Measurements from ENCODE around the gene CXCL6.

The CXCL6 gene

DNA sequence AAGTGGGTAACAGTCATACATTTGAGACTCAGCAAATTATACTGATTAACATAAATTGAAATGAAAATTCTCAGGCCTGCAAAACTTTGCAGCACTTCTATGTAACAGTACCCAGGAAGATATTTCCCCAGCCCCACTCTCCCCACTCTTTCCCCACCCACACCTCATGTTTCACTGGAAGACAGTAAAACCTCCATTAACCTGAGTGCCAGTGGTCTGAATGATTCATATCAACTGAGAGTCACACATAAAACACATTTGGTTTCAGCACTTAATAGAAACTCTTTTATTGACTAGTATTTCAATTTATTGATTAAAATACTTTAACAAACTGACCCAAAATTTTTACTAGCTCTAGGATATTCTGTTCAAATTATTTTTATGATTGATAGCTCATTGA is 6.9 kb downstream of the CXCL6 start:
- DNase-seq: no peak

DNA sequence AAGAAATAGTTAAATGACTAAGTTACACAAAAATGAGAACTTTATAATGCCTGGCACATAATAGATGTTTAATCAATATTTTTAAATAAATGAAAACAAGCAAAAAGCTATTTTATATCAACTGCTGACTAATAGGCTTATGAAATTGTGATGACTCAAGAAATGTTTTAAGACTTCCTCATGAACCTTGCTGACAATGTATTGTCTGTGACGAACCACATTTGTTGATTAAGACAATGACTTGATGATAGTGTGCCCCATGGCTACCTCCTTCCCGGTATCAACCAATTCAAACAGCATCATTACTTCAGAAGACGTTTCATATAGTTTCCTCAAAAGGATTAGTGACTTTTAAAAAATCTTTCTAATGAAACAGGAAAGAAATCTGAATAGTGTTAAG is 7.9 kb downstream of the CXCL6 start:
- DNase-seq: no peak

DNA sequence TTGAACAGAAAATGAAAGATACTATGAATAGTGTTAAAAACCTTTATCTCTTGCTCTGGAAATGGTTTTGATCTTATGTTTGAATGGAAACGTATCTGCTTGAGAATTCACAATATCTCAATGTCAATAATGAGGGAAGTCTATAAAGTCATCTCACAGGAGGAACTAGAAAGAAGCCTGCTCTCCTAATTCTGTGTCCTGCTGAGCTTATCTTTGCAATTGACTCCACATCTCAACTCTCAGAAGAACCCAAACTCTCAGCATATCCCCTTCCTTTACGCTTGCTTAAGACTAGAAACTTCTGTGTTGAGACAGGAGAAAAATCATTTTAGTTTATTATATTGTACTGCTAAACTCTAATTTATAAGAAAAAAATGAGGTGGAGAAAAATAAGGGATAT is 8.3 kb downstream of the CXCL6 start:
- DNase-seq: no peak

DNA sequence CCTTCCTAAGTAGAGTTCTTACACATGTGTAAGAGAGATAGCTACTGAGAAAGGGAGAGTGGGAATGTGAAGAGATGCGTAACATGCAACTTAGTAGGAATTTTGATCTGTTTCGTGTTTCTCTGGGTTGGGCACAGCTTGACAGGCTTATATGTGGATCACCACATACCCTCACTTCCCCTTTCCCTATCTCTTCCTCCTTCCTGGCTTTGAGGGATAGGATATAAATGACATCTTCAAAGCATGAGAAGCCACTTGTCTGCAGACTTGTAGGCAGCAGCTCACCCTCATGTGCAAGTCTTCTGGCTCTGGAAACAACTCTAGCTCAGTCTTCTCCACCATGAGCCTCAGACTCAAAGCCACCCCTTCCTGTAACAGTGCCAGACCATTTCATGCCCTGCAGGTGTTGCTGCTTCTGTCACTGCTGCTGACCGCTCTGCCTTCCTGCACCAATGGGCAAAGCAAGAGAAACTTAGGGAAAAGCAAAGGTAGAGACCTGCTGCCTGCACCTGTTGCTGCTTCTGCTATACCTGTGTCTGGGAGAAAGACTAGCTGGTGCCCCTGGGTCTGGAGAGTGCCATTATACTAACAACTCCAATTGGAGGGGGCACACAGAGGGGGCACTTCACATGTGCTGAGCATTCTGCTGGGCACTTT is 11.2 kb downstream of the CXCL6 start:
- DNase-seq: no peak

DNA sequence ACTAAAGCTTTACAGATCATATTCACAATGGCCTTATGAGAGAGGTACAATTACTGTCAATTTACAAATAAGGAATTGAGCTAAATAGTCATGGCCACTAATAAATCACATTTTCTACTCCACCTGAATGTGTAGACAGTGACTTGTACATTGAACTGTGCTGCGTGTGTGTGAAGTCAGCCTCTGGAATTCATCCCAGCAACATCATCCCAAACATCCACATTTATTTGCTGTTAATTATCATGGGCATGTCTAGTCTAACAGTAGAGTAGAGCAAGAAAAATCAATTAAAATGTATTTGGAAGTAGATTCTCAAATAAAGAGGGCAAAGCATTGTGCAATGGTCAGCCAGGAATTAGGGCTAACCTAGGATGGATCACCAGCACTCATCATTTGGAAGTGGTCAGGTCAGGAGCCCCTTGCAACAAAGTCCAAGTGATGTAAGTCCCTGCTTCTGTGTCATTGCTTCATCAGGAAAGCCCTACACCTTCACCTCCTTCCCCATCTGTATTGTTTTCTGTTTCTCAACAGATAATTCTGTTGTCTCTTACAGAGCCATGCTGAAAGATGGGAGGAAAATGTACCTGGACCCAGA is 11.8 kb downstream of the CXCL6 start:
- no peak for DNase-seq

DNA sequence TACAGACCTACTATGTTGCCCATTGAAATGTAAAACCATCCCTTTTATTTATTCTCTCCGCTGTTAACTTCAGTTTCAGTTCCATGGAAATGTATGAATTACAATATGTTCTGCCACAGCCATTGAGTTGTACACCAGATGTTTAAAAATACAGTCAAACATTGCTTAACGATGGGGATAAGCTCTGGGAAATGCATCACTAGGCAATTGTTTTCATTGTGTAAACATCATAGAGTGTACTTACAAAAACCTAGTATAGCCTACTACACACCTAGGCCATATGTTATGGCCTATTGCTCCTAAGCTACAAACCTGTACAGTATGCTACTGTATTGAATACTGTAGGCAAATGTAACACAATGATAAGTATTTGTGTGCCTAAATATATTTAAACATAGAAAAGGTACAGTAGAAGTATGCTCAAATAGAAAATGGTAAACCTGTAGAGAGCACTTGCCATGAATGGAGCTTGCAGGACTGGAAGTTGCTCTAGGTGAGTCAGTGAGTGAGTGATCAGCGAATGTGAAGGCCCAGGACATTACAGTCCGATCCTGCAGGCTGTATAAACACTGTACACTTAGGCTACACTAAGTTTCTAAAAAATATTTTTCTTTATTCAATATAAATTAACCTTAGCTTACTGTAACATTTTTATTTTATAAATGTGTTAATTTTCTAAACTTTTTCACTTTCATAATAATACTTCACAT is 13.9 kb downstream of the CXCL6 start:
- DNase-seq: no peak

DNA sequence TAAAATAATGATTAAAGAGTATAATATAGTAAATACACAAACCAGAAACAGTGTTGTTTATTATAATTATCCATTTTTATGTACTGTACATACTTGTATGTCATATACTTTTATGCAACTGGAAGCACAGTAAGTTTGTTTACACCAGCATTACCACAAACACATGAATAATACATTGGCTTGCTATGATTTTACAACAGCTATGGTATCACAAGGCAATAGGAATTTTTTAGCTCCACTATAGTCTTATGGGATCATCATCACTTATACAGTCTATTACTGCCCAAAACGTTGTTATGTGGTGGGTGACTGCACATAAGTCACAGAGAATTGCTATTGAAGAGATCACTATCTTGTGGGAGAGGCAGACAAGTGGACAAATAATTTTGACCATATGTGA is 14.8 kb downstream of the CXCL6 start:
- DNase-seq: no peak

DNA sequence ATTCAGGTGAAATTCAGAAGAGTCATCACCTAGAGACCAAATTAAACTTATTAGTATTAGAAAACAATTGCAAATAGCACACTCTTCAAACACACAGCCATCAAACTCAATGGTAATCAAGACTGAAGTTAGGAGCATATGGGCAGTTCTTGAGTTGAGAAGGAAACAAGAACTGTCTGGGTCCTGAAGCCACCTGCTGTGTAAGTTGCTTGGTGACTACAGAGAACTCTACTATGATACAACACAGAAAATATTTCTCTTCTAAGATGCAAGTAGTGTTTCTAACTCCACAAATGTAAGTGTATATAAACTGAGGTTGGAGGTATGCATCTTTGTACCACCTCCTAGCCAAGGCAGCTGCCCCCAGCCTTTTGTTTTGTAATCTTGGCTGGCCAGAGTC is 16.3 kb downstream of the CXCL6 start:
- DNase-seq: no peak

DNA sequence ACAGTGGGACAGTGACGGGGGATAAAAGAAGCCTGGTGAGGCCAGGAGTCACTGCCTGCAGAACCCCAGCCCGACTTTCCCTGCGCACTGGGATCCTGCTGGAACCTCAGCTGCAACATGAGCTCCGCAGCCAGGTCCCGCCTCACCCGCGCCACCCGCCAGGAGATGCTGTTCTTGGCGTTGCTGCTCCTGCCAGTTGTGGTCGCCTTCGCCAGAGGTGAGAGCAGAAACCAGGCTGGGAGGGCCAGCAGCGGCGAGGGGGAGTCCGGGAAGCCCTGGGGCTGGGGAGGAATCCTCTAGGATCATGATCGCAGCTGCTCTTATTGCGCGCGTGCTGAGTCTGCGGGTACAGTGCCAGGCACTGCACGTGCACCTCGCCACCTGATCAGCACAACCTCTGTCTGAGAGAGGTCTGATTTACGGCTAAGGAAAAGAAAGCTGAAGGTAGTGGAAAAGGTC is 16.8 kb downstream of the CXCL6 start, which contains the start of gene PF4V1:
Gene PF4V1 (plus strand): TSS at position 51 of the 459 bp plus-strand sequence. CDS start 67 bp downstream, at position 118.
- DNase-seq: no peak

DNA sequence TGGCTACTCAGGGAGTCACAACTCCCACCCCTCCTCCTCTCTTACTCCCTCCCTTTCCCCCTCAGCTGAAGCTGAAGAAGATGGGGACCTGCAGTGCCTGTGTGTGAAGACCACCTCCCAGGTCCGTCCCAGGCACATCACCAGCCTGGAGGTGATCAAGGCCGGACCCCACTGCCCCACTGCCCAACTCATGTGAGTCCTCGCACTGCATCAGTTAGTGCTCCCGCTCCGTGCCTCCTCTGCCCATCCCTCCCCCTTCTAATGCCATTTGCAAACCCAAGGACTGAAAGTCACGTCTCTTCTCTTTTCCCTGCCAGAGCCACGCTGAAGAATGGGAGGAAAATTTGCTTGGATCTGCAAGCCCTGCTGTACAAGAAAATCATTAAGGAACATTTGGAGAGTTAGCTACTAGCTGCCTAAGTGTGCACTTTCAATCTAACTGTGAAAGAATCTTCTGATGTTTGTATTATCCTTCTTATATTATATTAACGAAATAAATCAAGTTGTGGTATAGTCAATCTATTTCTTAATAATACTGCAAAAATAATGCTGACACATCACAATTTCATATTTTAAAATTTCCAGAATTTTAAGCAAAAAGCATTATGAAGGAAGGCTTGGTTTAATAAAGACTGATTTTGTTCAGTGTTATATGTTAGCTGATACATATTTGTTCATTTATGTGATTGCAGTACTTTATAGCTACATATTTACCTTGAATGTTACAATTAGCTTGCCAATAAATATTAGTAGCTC is 17.4 kb downstream of the CXCL6 start:
- no peak for DNase-seq

DNA sequence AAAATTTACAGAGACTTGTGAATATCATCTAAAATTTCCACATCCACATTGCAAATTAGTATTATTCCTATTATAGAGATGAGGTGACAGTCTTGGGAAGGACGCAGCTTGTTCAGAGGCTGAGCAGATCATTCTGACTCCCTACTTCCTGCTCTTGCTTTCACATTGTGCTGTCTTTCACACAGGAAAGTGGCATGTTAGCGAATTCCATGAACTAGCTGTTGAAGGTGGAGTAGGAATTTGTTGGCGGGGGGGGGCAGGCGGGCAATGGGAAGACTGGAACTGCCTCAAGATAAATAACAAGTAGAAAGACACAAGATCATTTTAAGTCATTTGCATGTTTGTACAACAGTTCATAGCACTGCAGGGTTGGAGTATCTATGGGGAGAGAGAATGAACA is 18.9 kb downstream of the CXCL6 start:
- no peak for DNase-seq

DNA sequence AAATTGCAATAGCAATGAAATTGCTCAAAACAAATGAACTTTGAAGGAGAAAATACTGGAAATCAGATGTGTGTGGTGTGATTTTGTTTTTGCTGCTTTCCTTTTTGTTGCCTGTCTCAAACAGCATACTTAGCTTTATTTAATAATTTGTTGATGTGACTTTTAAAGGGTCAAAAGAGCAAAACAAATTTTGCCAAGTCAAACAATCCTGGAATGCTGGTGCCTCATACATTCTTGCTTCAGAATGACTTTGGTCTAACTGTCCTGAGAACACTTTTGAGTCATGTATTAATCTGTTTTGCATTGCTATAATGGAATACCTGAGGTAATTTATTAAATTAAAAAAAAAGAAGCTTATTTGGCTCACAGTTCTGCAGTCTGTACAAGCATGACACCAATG is 20.0 kb downstream of the CXCL6 start:
- DNase-seq: no peak

DNA sequence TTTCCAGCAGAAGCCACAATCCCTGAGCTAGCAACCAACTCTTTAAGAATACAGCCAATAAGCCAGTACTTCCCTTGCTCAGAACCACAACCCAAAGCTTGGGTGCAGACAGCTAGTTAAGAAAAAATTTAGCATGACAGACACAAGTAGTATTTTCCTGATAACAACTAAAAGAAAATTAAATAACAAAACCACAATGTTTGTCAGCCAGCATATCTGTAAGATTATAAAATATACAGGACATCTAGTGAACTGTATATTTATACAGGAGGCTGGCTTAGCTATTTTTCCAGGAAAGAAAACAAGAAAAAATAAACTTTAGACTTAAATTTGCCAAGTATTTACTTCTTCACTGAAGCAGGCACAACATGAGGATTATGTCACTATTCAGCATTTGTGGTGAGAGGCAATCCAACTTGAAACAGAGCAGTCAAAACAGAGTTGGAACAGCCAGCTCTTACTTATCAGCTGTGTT is 23.2 kb downstream of the CXCL6 start:
- DNase-seq: no peak

DNA sequence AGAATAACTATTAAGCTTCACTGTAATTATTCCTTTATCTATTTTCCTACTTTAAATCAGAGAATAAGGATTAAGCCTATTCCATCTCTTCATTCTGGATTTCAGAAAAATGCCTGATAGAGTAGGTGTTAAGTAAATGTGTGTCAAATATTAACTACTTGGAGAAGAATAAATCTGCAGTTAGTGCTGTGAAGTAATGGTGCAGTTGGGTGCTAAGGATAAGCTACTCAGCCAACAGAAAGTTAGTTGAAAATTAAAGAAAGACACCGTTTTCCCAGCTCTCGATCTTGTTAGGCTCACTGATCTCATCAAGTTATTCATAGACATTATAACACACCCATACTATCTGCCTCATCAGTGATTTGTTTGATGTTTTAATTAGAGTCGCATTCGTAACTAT is 23.7 kb downstream of the CXCL6 start:
- DNase-seq: no peak

DNA sequence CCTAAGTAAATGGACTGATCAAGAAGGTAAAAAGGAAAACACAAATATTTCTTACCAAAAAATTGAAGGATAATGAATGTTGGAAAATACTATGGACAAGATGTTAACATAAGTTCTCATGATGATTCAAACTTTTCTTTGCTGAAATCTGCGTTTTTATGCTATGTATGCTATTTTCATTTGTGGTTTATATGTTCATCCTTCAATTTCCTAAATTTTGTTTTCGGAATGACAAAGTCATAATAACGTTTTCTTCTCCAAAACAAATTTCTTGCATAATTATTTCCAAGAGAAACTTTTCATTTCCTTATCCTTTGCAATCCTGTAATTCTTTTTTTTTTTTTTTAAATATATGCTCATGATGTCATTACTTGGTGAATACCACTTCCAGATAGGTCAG is 24.4 kb downstream of the CXCL6 start:
- no peak for DNase-seq

DNA sequence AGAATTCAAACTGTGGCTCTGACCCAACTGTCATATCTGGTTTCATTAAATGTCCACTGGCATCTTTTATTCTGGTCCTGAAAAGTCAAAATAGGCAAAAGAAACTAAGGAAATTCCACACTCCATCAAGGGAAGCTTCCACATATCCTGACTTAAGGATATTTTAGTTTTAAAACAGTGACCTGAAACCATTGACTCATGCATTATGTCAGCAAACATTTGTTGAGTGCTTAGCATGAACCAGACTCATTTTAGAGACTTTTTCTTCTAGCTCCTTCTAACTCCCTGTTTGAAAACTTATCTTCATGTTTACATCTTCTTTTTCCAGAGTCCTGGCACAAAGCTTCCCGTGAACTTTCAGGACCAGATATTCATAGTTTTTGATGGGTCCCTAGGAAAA is 25.8 kb downstream of the CXCL6 start:
- no peak for DNase-seq

DNA sequence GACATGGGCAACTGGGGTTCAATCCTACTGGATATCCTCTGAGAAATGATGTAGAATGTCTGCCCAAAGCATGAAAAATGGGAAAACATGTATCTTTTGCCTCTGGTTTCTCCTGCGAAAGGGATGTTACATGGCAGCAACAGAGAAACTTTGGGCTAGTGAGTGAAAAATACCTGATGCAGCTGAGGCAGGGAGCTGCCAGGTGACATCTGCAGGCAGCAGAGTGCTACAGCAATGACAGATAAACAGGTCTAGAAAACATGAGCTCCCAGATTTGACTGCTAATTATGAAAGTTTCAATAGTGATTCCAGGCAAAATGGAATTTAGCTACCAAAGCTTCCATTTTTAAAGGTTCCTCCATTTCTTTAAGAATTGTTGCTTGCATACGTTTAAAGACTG is 27.9 kb downstream of the CXCL6 start:
- DNase-seq: peak; percentile 9

DNA sequence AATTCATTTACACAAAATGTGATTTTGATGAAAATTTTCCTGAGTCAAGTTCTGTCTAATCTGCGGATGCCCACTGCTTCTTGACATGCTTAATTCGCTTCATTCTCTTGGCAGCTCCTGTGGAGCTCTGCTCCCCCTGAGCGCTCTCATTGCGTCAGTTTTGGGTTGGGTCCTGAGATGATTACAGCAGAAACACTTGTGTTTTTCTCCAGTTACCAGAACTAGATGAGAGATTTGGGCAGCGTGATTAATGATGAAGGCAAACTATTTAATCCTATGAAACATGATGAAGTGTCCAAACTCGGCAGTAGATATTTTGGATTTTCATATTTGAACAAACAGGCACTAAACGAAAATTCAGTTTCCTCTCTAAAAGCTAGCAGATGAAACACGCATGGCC is 28.5 kb downstream of the CXCL6 start:
- no peak for DNase-seq

DNA sequence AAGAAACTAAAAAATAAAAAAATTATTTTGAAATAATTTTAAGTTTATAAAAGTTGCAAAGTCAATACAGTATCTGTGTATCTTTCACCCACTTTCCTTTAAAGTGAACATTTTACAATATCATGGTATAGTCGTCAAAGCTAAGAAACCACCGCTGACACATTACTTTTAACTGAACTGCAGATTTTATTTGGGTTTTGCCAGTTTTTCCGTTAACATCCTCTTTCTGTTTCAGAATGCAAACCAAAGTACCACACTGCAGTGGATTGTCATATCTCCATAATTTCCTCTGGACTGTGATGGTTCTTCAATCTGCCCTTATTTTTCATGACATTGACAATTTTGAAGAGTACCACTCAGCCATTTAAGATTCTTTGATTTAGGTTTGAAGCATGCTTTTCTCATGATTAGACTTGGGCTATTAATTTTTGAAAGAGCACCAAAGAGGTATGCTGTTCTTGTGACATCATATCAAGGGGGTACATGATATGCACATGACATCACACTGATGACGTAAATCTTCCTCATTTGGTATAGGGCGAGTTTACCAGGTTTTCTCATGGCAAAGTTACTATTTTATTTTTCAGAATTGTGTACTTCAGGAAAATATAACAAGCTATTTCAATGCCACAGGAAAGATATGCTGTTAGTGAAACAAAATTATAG is 29.1 kb downstream of the CXCL6 start:
- DNase-seq: no peak

DNA sequence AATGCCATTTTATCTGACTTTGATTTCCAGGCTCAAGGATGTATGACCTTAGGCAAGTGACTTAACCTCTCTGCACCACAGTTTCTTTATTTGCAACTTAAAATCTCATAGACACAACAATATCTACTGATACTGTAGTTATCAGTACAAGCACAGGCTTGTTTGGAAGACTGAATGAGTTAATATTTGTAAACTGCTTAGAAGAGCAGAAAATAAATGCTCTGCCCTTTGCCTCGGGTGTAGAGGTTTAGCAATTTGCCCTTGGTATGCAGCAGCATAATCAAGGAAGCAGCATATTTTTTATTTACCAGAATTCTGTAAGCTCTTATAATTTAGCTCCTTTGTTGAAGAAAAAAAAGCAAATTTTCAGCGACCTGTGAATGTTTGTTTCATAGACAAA is 29.8 kb downstream of the CXCL6 start:
- no peak for DNase-seq

DNA sequence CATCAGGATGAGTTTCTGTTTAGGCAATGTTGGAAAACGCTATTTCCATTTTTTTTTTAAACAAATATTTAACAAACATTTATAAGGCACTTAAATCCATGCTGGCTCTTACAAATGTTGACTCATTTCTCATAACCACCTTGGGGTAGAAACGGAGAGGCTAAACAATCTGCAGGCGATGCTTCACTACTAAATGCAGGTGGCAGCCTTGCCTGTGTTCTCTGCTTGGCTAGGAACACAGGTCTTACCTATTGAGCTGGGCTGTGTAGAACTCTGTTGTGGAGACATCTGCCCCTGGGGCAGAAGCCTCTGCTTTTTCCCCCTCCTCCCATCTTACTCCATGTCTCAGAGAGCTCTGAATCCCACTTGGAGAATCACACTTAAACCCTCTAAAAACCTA is 31.3 kb downstream of the CXCL6 start:
- DNase-seq: no peak

DNA sequence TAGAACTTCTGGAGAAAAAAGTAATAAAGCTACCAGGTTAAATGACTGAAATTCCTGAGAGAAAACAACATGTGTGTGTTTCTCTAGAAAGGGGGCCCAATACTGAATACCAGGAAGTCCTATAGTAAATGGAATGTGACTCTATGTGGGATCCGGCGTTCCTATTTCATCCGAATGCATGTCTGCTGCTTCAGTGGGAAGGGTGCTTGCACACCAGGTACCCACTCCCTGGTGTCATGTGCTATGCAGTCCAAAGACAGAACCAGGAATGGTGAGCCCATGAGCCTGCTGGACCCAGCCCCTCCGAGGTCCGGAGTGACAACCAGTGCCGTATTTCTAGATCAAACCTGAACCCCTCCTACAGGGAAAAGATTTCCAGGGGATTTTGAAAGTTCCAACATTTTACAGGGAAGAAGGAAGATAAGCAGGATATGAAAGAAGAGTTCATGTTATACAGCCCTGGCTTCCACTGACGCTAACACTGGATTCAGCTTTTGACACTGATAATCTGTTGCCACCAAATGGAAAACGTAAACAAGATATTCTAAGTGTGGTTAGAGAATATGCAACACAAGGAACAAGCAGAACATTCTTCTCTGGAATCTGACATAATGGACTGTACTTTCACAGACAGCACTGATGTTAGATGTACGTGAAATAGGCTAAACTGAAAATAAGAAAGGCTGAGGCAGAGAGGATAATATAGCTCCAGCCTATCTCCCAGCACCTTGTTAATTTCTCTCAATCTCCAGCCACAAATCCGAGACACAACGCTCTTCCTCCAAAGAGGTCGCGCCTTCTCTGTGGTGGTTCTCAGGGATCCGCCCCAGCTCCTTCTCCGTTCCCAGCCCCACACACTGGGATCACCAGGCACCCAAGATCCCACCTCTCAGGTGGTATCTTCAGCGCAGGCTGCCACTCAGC is 32.0 kb downstream of the CXCL6 start:
- DNase-seq: no peak
